Loucy (cell line): Measurements from ENCODE around the gene ZNF579.

Source experiments
- CTCF ChIP-seq: fragments of 200-600 bp; sonication (generic); conservative IDR thresholded peaks from 2 replicates; pipeline ENCODE4 v1.5.1; 2014; ENCODE audit warnings: mild to moderate bottlenecking, antibody characterized with exemption, low read length
- EZH2phosphoT487 ChIP-seq: fragments of 200-600 bp; IDR thresholded peaks from 2 replicates; pipeline ENCODE4 v1.6.1; 2018; ENCODE audit warnings: antibody characterized with exemption, mild to moderate bottlenecking, moderate library complexity, borderline replicate concordance

DNA sequence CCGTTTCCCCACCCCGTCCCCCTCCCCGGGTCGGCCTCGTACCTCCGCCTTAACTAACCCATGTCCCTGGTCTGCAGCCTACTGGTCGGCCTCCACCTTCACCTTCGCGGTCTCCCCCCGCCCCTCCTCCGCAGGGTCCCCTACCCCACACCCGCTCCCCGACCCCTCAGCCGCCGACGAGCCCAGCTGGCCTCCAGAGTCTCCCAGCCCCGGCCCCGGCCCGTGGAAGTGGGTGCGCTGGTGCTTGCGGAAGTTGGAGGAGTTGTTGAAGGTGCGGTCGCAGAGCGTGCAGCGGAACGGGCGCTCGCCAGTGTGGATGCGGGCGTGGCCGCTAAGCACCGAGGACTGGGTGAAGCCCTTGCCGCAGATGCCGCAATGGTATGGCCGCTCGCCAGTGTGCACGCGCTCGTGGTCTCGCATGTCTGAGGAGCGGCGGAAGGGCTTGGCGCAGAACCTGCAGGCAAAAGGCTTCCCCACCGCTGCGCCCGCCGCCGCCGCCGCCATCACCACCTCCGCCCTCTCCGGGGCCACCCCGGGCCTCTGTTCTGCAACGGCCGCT, 41.1 kb upstream of the ZNF579 start:
- TF ChIP-seq CTCF (no peak), EZH2phosphoT487 (no peak)
